HG03342 (cell line): ENCODE data around the gene BRI3BP.
A peak's percentile ranks its signal among the peaks of the same experiment; 100 is the strongest.
"Not testable (repeated sequence)": the region's sequence is repeated elsewhere in the genome, so short reads cannot be mapped to it uniquely, and the experiment has no call there.

Experiments
- ATAC-seq: cut with Tn5 transposase; IDR thresholded peaks from one replicate; pipeline ENCODE4 v1.9.1; 2021; ENCODE audit warnings: mild to moderate bottlenecking, moderate library complexity; ENCODE audit not compliant: unreplicated experiment

Gene BRI3BP

DNA sequence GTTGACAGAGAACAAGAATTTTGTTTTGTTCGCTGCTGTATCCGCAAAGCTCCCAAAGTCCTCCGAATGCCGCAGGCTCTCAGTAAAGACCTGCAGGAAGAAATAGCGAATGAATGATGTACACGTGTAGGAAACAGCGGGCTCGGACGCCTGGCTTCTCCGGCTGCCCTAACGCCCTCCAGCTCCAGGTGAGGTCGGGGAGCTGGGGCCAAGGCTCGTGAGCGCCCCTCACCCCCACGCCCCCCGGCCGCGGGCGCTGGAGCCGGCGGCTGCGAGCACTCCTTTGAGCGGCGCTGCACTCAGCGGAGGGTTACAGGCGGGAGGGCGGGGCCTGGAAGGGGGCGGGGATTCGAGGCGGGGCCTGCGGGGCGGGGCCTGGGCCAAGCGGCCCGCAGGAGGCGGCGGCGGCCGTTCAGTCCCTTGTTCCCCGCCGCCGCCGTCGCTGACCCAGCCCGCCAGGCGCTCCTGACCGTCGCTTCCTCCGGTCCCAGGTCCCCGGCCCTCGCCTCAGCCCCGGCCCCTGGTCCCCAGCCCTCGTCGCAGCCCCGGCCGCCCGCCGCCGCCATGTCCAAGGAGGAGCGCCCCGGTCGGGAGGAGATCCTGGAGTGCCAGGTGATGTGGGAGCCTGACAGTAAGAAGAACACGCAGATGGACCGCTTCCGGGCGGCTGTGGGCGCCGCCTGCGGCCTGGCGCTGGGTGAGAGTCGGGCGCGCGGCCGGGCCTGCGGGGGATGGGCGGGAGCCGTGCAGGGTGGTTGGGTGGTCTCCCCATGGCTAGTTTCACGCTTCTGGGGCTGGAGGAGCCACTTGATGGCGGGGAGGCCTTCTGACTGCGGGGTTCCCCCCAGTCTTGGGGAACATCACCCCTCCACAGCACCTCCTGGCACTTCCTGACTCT lies 71.8 kb downstream of the BRI3BP start, which contains the start of gene AACS:
AACS (plus strand) TSS at position 415 of the 898 bp plus-strand sequence; CDS start at position 565, 150 bp downstream.
- ATAC-seq = peak; percentile 92

DNA sequence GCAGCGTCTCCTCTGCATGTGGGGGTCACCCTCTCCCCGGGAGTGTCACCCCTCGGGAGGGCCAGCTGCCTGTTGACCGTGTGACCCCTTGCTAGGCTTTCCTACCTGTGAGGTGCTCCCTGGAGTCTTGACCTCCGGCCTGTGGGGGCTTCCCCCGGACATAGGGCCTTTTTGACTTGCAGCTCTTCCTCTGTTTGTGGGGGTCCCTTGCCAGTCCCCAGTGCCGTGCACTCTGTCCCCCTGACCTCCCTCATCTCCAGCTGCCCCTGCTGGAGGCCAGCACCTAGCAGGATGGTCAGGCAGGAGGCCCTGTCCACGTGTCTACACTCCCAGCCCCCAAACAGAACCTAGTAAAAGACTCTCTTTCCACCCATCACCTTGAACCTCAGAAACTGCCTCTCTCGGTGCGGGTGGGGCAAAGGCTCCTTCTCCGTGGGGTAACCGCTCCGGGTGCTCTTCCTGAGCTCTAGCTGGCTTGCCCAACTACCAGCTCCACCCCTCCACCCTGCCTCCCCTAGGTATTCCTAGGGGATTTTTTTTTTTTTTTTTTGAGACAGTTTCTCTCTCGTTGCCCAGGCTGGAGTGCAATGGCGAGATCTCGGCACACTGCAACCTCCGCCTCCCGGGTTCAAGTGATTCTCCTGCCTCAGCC lies 72.6 kb downstream of the BRI3BP start:
- ATAC-seq = peak; percentile 3

DNA sequence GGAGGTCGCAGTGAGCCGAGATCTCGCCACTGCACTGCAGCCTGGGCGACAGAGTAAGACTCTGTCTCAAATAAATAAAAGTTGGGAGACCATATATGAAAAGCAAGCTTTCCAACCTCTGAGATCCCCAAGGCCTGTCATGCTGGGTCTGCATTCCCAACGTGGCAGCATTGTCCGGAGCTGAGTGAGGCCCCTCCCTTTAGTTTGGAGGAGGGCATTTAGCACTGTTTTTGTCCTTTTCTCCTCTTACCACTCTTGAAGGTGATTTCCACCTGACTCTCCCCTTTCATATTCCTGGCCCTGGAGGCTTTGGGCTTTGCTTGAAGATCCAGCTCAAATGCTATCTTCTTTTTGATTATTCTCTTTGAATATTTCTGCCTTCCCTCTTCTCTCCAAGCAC lies 74.9 kb downstream of the BRI3BP start:
- ATAC-seq = no peak

DNA sequence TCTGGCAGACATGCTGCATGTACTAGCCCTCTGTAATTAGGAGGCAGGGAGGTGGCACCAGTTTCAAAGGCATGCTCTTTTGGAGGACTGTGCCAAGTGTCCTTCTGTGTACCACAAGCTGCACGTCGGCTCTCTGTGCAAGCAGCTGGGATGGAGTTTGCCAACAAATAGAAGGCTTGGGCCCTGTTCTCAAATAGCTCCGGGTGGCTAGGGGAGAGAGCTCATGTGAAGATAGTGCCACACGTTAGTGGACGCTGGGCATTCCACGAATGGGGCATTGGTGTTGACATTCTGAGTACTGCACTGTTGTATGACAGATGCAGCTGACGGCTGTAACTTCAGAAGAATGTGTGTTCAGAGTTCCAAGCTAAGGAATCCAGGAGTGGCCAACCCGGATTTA lies 76.2 kb downstream of the BRI3BP start:
- no peak for ATAC-seq

DNA sequence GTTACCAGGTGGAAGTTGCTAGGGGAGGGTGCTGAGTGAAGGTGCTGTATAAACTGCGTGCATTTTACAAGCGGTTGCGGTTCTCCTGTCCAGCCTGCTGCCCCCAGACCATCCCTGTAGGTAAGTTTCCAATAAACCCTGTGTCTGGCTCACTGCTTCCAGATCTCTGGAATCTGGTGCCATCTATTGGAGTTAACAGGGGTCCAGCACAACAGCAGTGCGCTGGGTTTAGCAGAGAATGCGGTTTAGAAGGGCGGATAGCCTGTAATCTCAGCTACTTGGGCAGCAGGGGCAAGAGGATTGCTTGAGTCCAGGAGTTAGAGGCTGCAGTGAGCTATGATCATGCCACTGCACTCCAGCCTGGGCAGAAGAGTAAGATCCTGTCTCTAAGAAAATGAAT lies 76.7 kb downstream of the BRI3BP start:
- ATAC-seq = no peak

DNA sequence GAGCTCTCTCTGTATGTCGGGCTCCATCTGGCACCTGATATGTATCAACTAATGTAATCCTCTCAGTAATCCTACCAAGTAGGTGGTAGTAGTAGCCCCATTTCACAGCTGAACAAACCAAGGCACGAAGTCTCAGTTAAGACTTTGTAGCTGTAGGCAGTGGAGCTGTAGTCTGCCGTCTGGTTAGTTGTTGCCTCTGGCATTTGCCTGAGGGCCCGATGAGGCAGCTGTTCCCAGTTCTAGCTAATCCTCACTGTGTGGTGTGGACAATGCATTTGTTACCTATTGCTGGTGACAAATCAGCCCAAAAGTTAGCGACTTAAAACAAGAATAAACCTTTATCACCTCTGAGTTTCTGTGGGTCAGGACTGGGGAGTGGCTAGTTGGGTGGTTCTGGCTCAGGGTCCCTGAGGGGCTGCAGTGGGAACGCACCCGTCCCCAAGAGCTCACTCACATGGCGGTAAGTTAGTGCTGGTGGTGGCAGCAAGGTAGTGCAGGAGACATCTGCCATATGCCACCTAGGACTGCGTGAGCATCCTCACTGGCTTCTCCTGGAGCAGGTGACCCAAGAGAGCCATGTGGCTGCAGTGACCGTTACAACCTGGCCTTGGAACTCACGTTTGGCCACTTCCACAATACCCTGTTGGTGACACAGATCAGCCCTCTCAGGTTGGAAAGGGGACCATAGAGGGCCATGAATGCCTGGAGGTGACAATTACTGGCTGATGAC lies 77.4 kb downstream of the BRI3BP start:
- ATAC-seq = no peak

DNA sequence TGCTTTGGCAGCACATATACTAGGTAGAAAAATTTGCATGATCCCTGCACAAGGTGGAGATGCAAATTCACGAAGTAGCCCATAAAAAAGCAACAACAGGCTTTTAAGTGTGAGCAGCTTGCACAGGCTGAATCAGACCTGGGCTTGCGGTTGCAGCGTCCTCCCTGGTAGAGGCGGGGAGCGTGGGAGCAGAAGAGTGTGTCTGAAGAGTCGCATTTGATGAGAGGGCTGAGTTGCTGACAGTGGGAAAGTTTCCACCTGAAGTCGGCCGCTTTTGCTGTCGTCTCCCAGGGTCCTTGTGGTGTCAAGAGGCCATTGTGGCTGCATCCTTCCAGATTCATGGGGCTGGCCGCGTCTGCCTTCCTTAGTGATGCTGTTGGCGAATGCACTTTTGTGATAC lies 78.0 kb downstream of the BRI3BP start:
- ATAC-seq = no peak

DNA sequence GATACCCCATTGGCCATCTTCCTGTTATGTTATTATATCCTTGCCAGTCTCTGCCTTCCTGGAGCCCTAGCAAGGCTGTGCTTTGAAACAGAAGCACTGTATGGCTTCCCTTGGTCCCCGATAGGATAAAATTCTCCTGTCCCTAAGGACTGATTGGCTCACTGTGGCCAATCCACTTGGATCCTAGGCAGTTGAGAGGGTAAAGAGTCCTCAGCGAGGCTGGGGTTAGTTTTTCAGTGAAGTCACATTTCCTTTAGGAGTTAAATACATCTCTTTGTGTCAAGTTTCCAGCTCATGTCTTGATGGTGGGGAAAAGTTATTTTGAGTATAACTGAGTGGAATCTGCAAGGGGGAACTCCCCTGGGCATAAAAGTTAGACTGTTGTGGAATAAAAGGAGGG lies 79.1 kb downstream of the BRI3BP start:
- ATAC-seq = no peak

DNA sequence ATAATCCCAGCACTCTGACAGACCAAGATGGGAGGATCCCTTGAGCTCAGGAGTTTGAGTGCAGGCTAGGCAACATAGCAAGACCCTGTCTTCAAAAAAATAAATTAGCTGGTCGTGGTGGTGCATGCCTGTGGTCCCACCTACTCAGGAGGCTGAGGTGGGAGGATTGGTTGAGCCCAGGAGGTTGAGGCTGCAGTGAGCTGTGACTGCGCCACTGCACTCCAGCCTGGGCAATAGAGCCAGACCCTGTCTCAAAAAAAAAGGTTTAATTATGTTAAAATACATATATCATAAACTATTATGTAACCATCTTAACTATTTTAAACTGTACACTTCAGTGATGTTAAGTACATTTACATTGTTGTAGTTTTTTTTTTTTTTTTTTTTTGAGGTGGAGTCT lies 80.8 kb downstream of the BRI3BP start:
- not testable (repeated sequence) for ATAC-seq

DNA sequence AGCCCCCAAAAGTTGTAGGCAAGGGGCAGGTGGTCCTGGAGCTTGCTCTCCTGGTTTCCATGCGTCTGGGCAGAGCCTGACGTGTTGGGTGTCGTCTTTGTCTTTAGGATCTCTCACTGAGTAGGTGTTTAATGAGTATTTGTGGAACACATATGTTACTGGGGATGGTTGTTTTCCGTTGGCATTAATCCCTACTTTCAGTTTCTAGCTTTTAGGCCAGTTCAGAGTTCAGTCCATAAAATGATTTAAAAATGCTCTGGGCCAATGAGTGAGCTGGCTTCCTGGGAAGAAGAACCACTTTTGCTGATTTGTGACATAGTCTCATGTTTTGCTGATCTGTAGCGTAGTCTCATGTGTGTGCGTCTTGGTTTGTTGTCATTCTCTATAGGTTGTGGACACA lies 82.7 kb downstream of the BRI3BP start:
- no peak for ATAC-seq

DNA sequence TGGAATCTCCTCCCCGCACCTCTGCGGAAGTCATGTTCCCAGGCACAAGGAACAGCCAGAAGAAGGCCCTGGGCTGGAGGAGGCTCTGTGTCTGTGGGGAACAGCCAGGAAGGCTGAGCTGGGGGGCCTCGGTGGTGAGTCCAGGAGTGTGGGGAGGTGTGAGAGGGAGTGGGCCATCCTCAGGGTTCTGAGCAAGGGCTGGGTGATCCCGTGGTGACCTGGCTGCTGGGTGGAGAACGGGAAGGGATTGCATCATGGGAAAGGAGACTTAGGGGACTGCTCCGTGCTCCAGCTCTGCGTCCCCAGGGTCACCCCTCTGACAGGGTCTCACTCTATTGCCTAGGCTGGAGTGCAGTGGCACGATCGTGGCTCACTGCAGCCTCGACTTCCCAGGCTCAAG lies 85.6 kb downstream of the BRI3BP start:
- no peak for ATAC-seq

DNA sequence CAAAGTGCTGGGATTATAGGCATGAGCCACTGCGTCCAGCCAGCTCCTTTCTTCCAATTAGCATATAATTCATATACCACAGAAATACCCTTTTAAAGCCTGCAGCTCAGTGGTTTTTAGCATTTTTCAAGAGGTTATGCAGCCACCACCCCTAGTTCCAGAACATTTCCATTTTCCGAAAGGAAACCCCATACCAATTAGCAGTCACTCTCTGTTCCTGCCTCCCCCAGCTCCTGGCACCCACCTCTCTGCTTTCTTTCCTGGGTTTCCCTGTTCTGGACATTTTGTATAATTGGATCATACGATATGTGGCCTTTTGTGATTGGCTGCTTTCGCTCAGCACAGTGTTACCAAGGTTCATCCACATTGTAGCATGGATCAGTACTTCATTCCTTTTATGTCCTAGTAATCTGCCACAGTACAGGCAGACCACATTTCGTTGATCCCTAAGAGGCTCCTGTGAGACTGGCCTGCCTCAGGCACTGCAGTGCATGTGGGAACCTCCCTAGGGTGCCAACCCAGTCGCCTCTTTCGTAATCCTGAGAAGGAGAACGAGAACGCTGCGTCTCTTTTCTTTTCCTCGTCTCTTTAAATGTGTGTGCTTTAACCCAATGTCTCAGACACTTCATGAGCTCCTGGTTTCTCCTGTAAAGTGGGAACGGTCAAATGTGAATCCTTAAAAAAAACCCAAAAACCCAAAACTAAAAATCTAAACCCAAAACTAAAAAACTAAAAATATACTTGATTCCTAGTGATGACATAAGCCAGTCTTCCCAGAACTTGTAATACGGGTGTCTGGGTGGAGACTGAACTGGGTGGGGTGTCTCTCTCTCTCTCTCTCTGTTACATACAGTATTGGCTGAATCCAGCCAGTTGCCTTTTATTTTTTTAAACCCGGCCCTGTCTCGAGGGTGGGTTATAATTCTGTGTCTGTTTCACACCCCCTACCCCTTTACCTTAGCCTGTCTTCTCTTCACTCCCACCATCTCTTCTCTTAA lies 86.5 kb downstream of the BRI3BP start:
- no peak for ATAC-seq
